Measurements from ENCODE around the gene RALGAPA2. TPM values are rescaled to one million over a fixed set of nuclear protein-coding genes. Genes with fewer than 3 reads are reported as not detected.

The RALGAPA2 gene
- total and polyA plus RNA-seq, 2 donors from 2014 or later, result 5.9 to 66.7 TPM

GRCh38 chr20:20535051-20535450 is 177.4 kb downstream of the RALGAPA2 start:
- intact Hi-C loops (cut with DNase I), result no loop called here
- FAIRE-seq (no peak), DNase-seq (no peak)
- Histone ChIP-seq H3K27ac (ENCODE audit: low read depth in 2 of 2, low read length in 2 of 2) (no peak overlapping the region), H3K4me1 (ENCODE audit: control insufficient read depth in 2 of 3, insufficient read depth in 2 of 3, low read depth in 1 of 3, low read length in 3 of 3) (no peaks in the 10 kb centered on the region), H3K9me3 (ENCODE audit: control insufficient read depth in 2 of 3, insufficient read depth in 1 of 3, low read length in 3 of 3) (no peaks in the 10 kb centered on the region), H3K4me3 (ENCODE audit: low read length in 3 of 3) (no peak overlapping the region), H3K9ac (ENCODE audit: low read length in 3 of 3) (no peak overlapping the region), H3K27me3 (ENCODE audit: control insufficient read depth, insufficient read depth, low read length) (no peaks in the 10 kb centered on the region), H3K36me3 (ENCODE audit: control insufficient read depth in 2 of 3, insufficient read depth in 3 of 3, low read length in 3 of 3) (peaks cover 0 to 6% (median 2%) of the 10 kb centered on the region in 3 donors)
- no peak for TF ChIP-seq CTCF (IDR thresholded peaks at IDR 0.05; ENCODE audit: borderline replicate concordance, extremely low read depth, insufficient read depth)

- FAIRE-seq (no peak), DNase-seq (no peak)
- TF ChIP-seq CTCF (IDR thresholded peaks at IDR 0.05; ENCODE audit: borderline replicate concordance, extremely low read depth, insufficient read depth), result no peak
- Histone ChIP-seq H3K27me3 (ENCODE audit: control insufficient read depth, insufficient read depth, low read length) (no peaks in the 10 kb centered on the region), H3K4me1 (ENCODE audit: control insufficient read depth in 2 of 3, insufficient read depth in 2 of 3, low read depth in 1 of 3, low read length in 3 of 3) (no peaks in the 10 kb centered on the region), H3K4me3 (ENCODE audit: low read length in 3 of 3) (no peak overlapping the region), H3K9me3 (ENCODE audit: control insufficient read depth in 2 of 3, insufficient read depth in 1 of 3, low read length in 3 of 3) (no peaks in the 10 kb centered on the region), H3K36me3 (ENCODE audit: control insufficient read depth in 2 of 3, insufficient read depth in 3 of 3, low read length in 3 of 3) (peaks cover 0 to 6% (median 0%) of the 10 kb centered on the region in 3 donors), H3K27ac (ENCODE audit: low read depth in 2 of 2, low read length in 2 of 2) (no peak overlapping the region), H3K9ac (ENCODE audit: low read length in 3 of 3) (no peak overlapping the region)
- intact Hi-C loops (cut with DNase I), result no loop called here
Observed at GRCh38 chr20:20531283-20531682, 181.2 kb downstream of the RALGAPA2 start.

GRCh38 chr20:20530428-20531151 is 181.9 kb downstream of the RALGAPA2 start:
- no peak overlapping the region for H3K9ac ChIP-seq (ENCODE audit: low read length in 3 of 3)
- H3K4me1 ChIP-seq (ENCODE audit: control insufficient read depth in 2 of 3, insufficient read depth in 2 of 3, low read depth in 1 of 3, low read length in 3 of 3), result peaks cover 0 to 2% (median under 1%) of the 10 kb centered on the region in 3 donors
- DNase-seq (no peak), FAIRE-seq (no peak)
- H3K27ac ChIP-seq (ENCODE audit: low read depth in 2 of 2, low read length in 2 of 2), result no peak overlapping the region
- peaks cover 0 to 6% (median 0%) of the 10 kb centered on the region in 3 donors for H3K36me3 ChIP-seq (ENCODE audit: control insufficient read depth in 2 of 3, insufficient read depth in 3 of 3, low read length in 3 of 3)
- no peaks in the 10 kb centered on the region for H3K27me3 ChIP-seq (ENCODE audit: control insufficient read depth, insufficient read depth, low read length)
- TF ChIP-seq CTCF (IDR thresholded peaks at IDR 0.05; ENCODE audit: borderline replicate concordance, extremely low read depth, insufficient read depth), result no peak
- intact Hi-C loops (cut with DNase I), result no loop called here
- H3K9me3 ChIP-seq (ENCODE audit: control insufficient read depth in 2 of 3, insufficient read depth in 1 of 3, low read length in 3 of 3), result no peaks in the 10 kb centered on the region
- no peak overlapping the region for H3K4me3 ChIP-seq (ENCODE audit: low read length in 3 of 3)

All from kidney (tissue), 14 donors.